ENCODE measurements around the gene ERMN. TPM values are rescaled to one million over a fixed set of nuclear protein-coding genes. Genes with fewer than 3 reads are reported as not detected.

Gene ERMN
- total and polyA plus RNA-seq, 2 donors (not counting 1 experiment from before 2014, with no cell fraction given), result 2.7 to 11.9 TPM

DNA sequence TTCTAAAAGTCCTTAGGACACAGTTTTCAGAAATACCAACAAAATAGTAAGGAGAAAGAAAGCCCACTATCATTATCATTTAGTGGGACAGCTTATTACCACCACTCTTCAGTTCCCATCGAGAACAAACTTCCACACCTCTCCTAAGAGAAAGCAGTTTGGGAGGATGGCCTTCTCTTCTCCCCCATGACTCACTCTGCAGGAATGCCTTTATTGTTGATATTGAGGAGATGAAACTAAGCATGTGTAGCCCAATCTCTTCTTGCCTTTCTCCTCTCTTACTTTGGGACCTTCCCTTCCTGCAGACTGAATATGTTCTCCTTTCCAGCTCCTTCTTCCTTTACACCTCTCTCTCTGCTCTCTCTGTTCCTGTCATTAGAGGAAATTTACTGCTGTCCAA, 30.0 kb upstream of the ERMN start:
- DNase-seq (no peak), ATAC-seq (ENCODE audit: low read depth) (no peak)
- H3K4me3 ChIP-seq (ENCODE audit: control extremely low read depth in 1 of 5, extremely low read depth in 1 of 5, insufficient read depth in 1 of 5, low read depth in 2 of 5, low read length in 4 of 5), result no peak overlapping the region
- H3K36me3 ChIP-seq (replicated peaks in 1 of 2; ENCODE audit: control extremely low read depth in 1 of 2, control insufficient read depth in 1 of 2, extremely low read depth in 1 of 2, insufficient read depth in 2 of 2, low read length in 1 of 2), result no peaks in the 10 kb centered on the region
- no peaks in the 10 kb centered on the region for H4K20me1 ChIP-seq (ENCODE audit: control insufficient read depth, insufficient read depth, low read length, poor library complexity, severe bottlenecking)
- no peak overlapping the region for H3K4me2 ChIP-seq (replicated peaks; ENCODE audit: low read depth, low read length, poor library complexity, severe bottlenecking)
- Mint-ChIP-seq H3K4me3 (no peak overlapping the region), H3K9me3 (ENCODE audit: insufficient read depth) (no peaks in the 10 kb centered on the region), H3K4me1 (no peaks in the 10 kb centered on the region), H3K27me3 (no peaks in the 10 kb centered on the region), H3K27ac (no peak overlapping the region)
- TF ChIP-seq EZH2 (IDR thresholded peaks at IDR 0.05; ENCODE audit: borderline replicate concordance, insufficient read depth, low read depth, low read length, poor library complexity, severe bottlenecking), result no peak
- TF ChIP-seq, protein P1, sequence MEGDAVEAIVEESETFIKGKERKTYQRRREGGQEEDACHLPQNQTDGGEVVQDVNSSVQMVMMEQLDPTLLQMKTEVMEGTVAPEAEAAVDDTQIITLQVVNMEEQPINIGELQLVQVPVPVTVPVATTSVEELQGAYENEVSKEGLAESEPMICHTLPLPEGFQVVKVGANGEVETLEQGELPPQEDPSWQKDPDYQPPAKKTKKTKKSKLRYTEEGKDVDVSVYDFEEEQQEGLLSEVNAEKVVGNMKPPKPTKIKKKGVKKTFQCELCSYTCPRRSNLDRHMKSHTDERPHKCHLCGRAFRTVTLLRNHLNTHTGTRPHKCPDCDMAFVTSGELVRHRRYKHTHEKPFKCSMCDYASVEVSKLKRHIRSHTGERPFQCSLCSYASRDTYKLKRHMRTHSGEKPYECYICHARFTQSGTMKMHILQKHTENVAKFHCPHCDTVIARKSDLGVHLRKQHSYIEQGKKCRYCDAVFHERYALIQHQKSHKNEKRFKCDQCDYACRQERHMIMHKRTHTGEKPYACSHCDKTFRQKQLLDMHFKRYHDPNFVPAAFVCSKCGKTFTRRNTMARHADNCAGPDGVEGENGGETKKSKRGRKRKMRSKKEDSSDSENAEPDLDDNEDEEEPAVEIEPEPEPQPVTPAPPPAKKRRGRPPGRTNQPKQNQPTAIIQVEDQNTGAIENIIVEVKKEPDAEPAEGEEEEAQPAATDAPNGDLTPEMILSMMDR (IDR thresholded peaks at IDR 0.05), result no peak
- H3K27me3 ChIP-seq (replicated peaks in 1 of 4; ENCODE audit: control extremely low read depth in 1 of 4, control insufficient read depth in 3 of 4, insufficient read depth in 4 of 4, low read length in 3 of 4), result no peaks in the 10 kb centered on the region
- CTCF ChIA-PET, result interaction anchor here (0.7 to 3.1 kb wide), 6 partner anchors 8 to 136 kb away, joined by 3 to 13 read pairs (median 4); no protein-coding TSS in a partner anchor
- no CpG with 5 or more reads among the region's 1 CpG for WGBS (ENCODE audit: insufficient coverage)
- H3K9me3 ChIP-seq (ENCODE audit: control extremely low read depth in 1 of 3, control insufficient read depth in 2 of 3, insufficient read depth in 1 of 3, low read length in 2 of 3), result peaks cover 0 to under 1% (median 0%) of the 10 kb centered on the region in 3 donors
- no peak overlapping the region for H2AFZ ChIP-seq (ENCODE audit: insufficient read depth, low read depth, low read length, poor library complexity, severe bottlenecking)
- no peak overlapping the region for H3K9ac ChIP-seq (ENCODE audit: low read length)
- no peaks in the 10 kb centered on the region for H3K79me2 ChIP-seq (ENCODE audit: control insufficient read depth, insufficient read depth, low read length)
- no peak overlapping the region for H3K27ac ChIP-seq (ENCODE audit: low read length in 2 of 2)
- intact Hi-C loops (cut with micrococcal nuclease), result no loop called here
- POLR2A ChIA-PET, result no interaction called here
- no peaks in the 10 kb centered on the region for H3K4me1 ChIP-seq (ENCODE audit: control insufficient read depth in 2 of 2, insufficient read depth in 2 of 2, low read length in 2 of 2)

DNA sequence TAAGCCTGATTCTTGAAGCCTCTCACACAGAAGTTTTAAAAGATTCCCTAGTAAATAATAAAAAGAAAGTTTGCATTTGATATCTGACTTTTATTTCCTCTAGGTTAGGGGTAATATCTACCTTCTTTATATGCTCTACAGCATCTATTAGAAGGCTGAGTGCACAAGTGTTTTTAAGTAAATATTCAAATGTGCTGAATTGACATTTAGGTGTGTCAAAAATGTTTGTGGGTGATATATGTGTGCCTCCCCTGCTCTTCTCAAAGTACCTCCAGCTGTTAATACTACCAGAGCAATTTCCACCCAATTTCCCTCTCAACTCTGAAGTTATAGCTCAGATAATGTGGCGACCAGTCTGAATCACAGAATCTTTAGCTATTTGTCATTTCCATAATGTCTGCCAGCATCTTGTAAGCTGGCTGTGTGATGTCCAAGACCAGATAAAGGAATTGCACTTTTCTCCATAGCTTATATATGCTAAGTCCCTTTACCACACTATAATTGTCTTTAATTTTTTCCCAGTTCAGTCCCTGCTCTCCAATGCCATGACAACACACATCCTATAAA, 24.4 kb upstream of the ERMN start:
- Mint-ChIP-seq H3K9me3 (ENCODE audit: insufficient read depth) (peaks cover 2% of the 10 kb centered on the region), H3K4me1 (no peaks in the 10 kb centered on the region), H3K27me3 (no peaks in the 10 kb centered on the region), H3K4me3 (no peak overlapping the region), H3K27ac (no peak overlapping the region)
- Histone ChIP-seq H3K27me3 (replicated peaks in 1 of 4; ENCODE audit: control extremely low read depth in 1 of 4, control insufficient read depth in 3 of 4, insufficient read depth in 4 of 4, low read length in 3 of 4) (no peaks in the 10 kb centered on the region), H3K4me1 (ENCODE audit: control insufficient read depth in 2 of 2, insufficient read depth in 2 of 2, low read length in 2 of 2) (no peaks in the 10 kb centered on the region), H3K4me2 (replicated peaks; ENCODE audit: low read depth, low read length, poor library complexity, severe bottlenecking) (no peak overlapping the region), H3K79me2 (ENCODE audit: control insufficient read depth, insufficient read depth, low read length) (no peaks in the 10 kb centered on the region), H2AFZ (ENCODE audit: insufficient read depth, low read depth, low read length, poor library complexity, severe bottlenecking) (no peak overlapping the region), H3K4me3 (ENCODE audit: control extremely low read depth in 1 of 5, extremely low read depth in 1 of 5, insufficient read depth in 1 of 5, low read depth in 2 of 5, low read length in 4 of 5) (no peak overlapping the region), H3K27ac (ENCODE audit: low read length in 2 of 2) (no peak overlapping the region), H4K20me1 (ENCODE audit: control insufficient read depth, insufficient read depth, low read length, poor library complexity, severe bottlenecking) (no peaks in the 10 kb centered on the region), H3K9me3 (ENCODE audit: control extremely low read depth in 1 of 3, control insufficient read depth in 2 of 3, insufficient read depth in 1 of 3, low read length in 2 of 3) (peaks cover 0 to 2% (median 2%) of the 10 kb centered on the region in 3 donors), H3K9ac (ENCODE audit: low read length) (no peak overlapping the region), H3K36me3 (replicated peaks in 1 of 2; ENCODE audit: control extremely low read depth in 1 of 2, control insufficient read depth in 1 of 2, extremely low read depth in 1 of 2, insufficient read depth in 2 of 2, low read length in 1 of 2) (no peaks in the 10 kb centered on the region)
- CTCF ChIA-PET, result interaction anchor here (0.8 to 3.2 kb wide), 4 partner anchors 14 to 71 kb away, joined by 3 to 28 read pairs (median 4); no protein-coding TSS in a partner anchor
- no peak for DNase-seq
- TF ChIP-seq EZH2 (IDR thresholded peaks at IDR 0.05; ENCODE audit: borderline replicate concordance, insufficient read depth, low read depth, low read length, poor library complexity, severe bottlenecking), result no peak
- TF ChIP-seq, protein P1 (IDR thresholded peaks at IDR 0.05), result no peak
- intact Hi-C loops (cut with micrococcal nuclease), result no loop called here
- ATAC-seq (ENCODE audit: low read depth), result no peak
- WGBS (ENCODE audit: insufficient coverage), result 100% methylated on average over 1 of the region's 1 CpG
- POLR2A ChIA-PET, result no interaction called here
